OCI-LY1 (cell line): ENCODE data around the gene SH3RF3.

Experiments
- H2AFZ ChIP-seq: fragments of 200-600 bp; sonication (generic), shearing (Covaris generic); 2 replicates; pipeline ENCODE4 v1.6.0; 2014; ENCODE audit warnings: antibody characterized with exemption, mild to moderate bottlenecking, low read length
- H3F3A ChIP-seq: fragments of 200-600 bp; sonication (generic), shearing (Covaris generic); 2 replicates; pipeline ENCODE4 v1.6.0; 2014; ENCODE audit warnings: mild to moderate bottlenecking, antibody characterized with exemption, low read length, moderate library complexity; ENCODE audit not compliant: insufficient read depth
- H3K27ac ChIP-seq: fragments of 200-600 bp; sonication (generic); 2 replicates; pipeline ENCODE4 v1.5.1; 2014; ENCODE audit warnings: low read length, mixed run types, mild to moderate bottlenecking, low read depth; ENCODE audit not compliant: poor library complexity, severe bottlenecking
- H3K27me3 ChIP-seq: fragments of 200-600 bp; sonication (generic); 2 replicates; pipeline ENCODE4 v1.6.0; 2014; ENCODE audit warnings: antibody characterized with exemption, mild to moderate bottlenecking, low read length, moderate library complexity; ENCODE audit not compliant: insufficient read depth
- H3K36me3 ChIP-seq: fragments of 200-600 bp; sonication (generic); 2 replicates; pipeline ENCODE4 v1.6.1; 2014; ENCODE audit warnings: mild to moderate bottlenecking, antibody characterized with exemption, low read length, moderate library complexity, mixed read lengths; ENCODE audit not compliant: insufficient read depth
- H3K4me1 ChIP-seq: fragments of 200-600 bp; sonication (generic); 2 replicates; pipeline ENCODE4 v1.5.1; 2014; ENCODE audit warnings: mild to moderate bottlenecking, low read length, moderate library complexity; ENCODE audit not compliant: insufficient read depth, severe bottlenecking
- H3K4me2 ChIP-seq: fragments of 200-600 bp; sonication (generic), shearing (Covaris generic); 2 replicates; pipeline ENCODE4 v1.6.1; 2014; ENCODE audit warnings: low read length
- H3K4me3 ChIP-seq: fragments of 200-600 bp; sonication (generic); 2 replicates; pipeline ENCODE4 v1.5.1; 2014; ENCODE audit warnings: low read length, low read depth, mild to moderate bottlenecking, mixed read lengths; ENCODE audit not compliant: poor library complexity, severe bottlenecking
- H3K79me2 ChIP-seq: fragments of 200-600 bp; shearing (Covaris generic); 2 replicates; pipeline ENCODE4 v1.6.1; 2016; ENCODE audit warnings: mixed run types, low read length, mixed read lengths; ENCODE audit not compliant: insufficient read depth
- H3K9ac ChIP-seq: fragments of 200-600 bp; sonication (generic), shearing (Covaris generic); 2 replicates; pipeline ENCODE4 v1.6.1; 2014; ENCODE audit warnings: mild to moderate bottlenecking, low read length, mixed read lengths
- H3K9me2 ChIP-seq: fragments of 200-600 bp; sonication (generic), shearing (Covaris generic); 2 replicates; pipeline ENCODE4 v1.6.1; 2014; ENCODE audit warnings: low read depth, mild to moderate bottlenecking, low read length, mixed read lengths
- H3K9me3 ChIP-seq: fragments of 200-600 bp; shearing (Covaris generic); 2 replicates; pipeline ENCODE4 v1.6.1; 2014; ENCODE audit warnings: low read length, mixed read lengths
- H4K20me1 ChIP-seq: fragments of 200-600 bp; sonication (generic), shearing (Covaris generic); 2 replicates; pipeline ENCODE4 v1.6.0; 2016; ENCODE audit warnings: mild to moderate bottlenecking, low read length; ENCODE audit not compliant: insufficient read depth
- EZH2 ChIP-seq: fragments of 200-600 bp; sonication (generic), shearing (Covaris generic); IDR thresholded peaks from 2 replicates; pipeline ENCODE4 v1.8.0; 2017; ENCODE audit warnings: borderline replicate concordance, mixed run types, mild to moderate bottlenecking, antibody characterized with exemption, low read length, moderate library complexity, mixed read lengths
- TF ChIP-seq, protein P1 (sequence below): fragments of 200-600 bp; sonication (generic), shearing (Covaris generic); IDR thresholded peaks from 2 replicates; pipeline ENCODE4 v1.5.1; 2017; ENCODE audit warnings: mild to moderate bottlenecking, antibody characterized with exemption, low read length, moderate library complexity, mixed read lengths

Gene SH3RF3

DNA sequence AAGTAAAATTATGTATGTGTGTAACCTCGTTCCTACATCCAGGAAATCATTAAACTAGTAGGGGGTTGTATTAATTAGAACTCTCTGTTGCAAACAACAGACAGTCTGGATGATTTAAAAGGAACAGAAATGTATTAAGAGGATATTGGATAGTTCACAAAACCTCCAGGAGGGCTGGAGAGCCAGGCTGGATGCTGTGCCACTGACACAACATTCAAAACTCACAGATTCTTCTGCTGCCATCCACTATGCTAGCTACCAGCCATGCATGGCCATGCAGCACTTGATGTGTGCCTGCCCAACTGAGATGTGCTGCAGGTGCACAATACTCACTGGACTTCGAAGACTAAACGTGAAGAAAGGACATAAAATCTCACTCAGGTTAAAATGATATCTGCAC, 48.2 kb upstream of the SH3RF3 start:
- Histone ChIP-seq H3K9ac (no peak overlapping the region), H4K20me1 (no peaks in the 10 kb centered on the region), H3F3A (no peaks in the 10 kb centered on the region), H3K27me3 (no peaks in the 10 kb centered on the region), H3K9me3 (no peaks in the 10 kb centered on the region), H2AFZ (no peak overlapping the region), H3K27ac (no peak overlapping the region), H3K79me2 (no peaks in the 10 kb centered on the region), H3K4me2 (no peak overlapping the region), H3K4me1 (no peaks in the 10 kb centered on the region), H3K4me3 (no peak overlapping the region), H3K36me3 (no peaks in the 10 kb centered on the region), H3K9me2 (no peaks in the 10 kb centered on the region)
- TF ChIP-seq, protein P1, sequence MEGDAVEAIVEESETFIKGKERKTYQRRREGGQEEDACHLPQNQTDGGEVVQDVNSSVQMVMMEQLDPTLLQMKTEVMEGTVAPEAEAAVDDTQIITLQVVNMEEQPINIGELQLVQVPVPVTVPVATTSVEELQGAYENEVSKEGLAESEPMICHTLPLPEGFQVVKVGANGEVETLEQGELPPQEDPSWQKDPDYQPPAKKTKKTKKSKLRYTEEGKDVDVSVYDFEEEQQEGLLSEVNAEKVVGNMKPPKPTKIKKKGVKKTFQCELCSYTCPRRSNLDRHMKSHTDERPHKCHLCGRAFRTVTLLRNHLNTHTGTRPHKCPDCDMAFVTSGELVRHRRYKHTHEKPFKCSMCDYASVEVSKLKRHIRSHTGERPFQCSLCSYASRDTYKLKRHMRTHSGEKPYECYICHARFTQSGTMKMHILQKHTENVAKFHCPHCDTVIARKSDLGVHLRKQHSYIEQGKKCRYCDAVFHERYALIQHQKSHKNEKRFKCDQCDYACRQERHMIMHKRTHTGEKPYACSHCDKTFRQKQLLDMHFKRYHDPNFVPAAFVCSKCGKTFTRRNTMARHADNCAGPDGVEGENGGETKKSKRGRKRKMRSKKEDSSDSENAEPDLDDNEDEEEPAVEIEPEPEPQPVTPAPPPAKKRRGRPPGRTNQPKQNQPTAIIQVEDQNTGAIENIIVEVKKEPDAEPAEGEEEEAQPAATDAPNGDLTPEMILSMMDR, result no peak
- no peak for TF ChIP-seq EZH2

GRCh38 chr2:109081374-109081773, 47.6 kb upstream of the SH3RF3 start:
- Histone ChIP-seq H3K36me3 (no peaks in the 10 kb centered on the region), H3K27ac (no peak overlapping the region), H3K9me2 (no peaks in the 10 kb centered on the region), H3K4me2 (no peak overlapping the region), H3K9me3 (no peaks in the 10 kb centered on the region), H3K79me2 (no peaks in the 10 kb centered on the region), H3K4me3 (no peak overlapping the region), H4K20me1 (no peaks in the 10 kb centered on the region), H3K9ac (no peak overlapping the region), H3K4me1 (no peaks in the 10 kb centered on the region), H3K27me3 (no peaks in the 10 kb centered on the region), H3F3A (no peaks in the 10 kb centered on the region), H2AFZ (no peak overlapping the region)
- TF ChIP-seq, protein P1, result no peak
- no peak for TF ChIP-seq EZH2

DNA sequence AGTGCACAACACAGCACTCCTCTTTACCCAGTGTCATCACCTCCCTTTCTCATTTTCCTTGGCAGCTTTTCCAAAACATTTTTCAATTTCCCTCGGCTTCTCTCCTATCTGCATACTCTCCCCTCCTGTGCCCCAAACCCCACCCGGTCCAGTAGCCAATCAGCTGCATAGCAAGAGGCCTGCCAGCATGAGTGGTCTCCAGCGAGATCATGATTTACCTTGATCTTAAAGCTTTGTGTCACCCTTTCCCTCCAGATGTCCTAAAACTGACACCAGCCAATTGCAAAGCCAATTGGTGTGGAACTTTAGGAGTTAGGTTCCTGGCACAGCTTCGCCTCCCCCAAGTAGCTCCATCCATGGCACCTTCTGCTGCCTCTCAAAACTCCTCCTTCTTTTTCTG, 45.2 kb upstream of the SH3RF3 start:
- no peak overlapping the region for H3K4me3 ChIP-seq
- no peak overlapping the region for H3K4me2 ChIP-seq
- H3K9me2 ChIP-seq, result no peaks in the 10 kb centered on the region
- H3F3A ChIP-seq, result no peaks in the 10 kb centered on the region
- H3K79me2 ChIP-seq, result no peaks in the 10 kb centered on the region
- TF ChIP-seq, protein P1, result no peak
- TF ChIP-seq EZH2, result no peak
- H4K20me1 ChIP-seq, result no peaks in the 10 kb centered on the region
- no peaks in the 10 kb centered on the region for H3K27me3 ChIP-seq
- no peak overlapping the region for H3K9ac ChIP-seq
- H3K27ac ChIP-seq, result no peak overlapping the region
- no peaks in the 10 kb centered on the region for H3K36me3 ChIP-seq
- H3K9me3 ChIP-seq, result no peaks in the 10 kb centered on the region
- H2AFZ ChIP-seq, result no peak overlapping the region
- H3K4me1 ChIP-seq, result no peaks in the 10 kb centered on the region
